ENCODE results near the gene THNSL1.

Gene THNSL1

DNA sequence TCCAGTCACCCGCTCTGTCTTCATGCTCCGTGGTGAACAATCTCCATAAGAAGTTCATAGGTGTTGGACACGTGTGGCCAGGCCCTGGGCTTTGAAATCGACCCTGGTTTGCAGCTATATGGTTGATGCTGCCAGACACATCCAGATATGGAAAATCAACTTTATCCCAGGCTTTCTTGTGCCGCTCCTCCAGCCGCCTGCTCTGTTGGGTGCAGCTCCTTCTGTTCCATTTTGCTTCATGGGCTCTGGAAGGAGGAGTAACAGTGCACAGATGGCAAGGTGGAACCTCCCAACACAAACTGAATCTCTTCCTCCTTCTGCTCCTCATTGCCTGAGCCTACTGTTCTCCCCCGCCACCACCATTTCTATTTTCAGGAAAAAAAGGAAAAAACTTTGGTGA lies 44.7 kb downstream of the THNSL1 start:
- no peak for DNase-seq

DNA sequence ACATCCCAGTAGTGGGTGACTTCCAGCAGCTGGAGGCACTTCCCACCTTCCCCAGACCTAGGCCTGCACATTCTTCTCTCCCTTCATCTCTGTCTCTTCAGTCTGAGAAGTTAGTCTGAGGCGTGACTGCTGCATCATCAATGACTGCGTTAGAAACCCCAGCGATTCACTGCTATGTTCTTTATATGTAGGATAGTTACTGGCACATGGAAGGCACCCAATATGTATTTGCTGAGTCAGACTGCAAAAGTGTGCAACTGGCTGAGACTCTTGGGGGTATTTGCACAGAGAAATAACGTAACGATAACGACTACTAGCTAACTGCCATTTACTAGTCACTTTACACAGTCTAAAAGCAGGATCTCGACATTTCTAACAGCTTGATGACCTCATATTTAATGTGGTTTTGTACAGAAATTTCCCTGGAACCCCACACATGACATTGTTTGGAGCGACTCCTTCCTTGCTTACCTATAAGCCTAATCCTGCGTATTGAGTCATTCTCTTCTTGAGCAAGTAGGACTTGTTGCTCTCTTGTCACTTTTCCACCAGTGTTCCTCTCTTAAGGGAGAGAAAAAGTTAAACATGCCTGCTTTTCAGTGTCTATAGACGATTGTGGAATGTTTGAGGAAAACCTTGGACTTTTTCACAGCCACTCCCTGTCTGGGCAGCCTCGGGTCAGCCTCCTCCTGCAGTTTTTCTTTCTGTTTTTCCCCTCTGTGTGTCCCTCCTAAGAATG lies 45.5 kb downstream of the THNSL1 start:
- no peak for DNase-seq

DNA sequence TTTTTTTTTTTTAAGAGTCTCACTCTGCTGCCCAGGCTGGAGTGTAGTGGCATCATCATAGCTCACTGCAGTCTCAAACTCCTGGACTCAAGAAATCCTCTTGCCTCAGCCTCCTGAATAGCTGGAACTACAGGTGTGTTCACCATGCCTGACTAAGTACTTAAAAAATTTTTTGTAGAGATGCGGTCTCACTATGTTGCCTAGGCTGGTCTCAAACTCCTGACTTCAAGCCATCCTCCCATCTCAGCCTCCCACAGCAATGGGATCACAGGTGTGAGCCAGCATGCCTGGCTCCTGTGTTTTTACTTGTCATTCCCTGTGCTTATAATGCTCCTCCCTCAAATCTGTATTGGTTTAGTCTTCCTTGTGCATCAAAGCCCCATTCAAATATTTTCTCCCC lies 46.7 kb downstream of the THNSL1 start:
- DNase-seq, result no peak

DNA sequence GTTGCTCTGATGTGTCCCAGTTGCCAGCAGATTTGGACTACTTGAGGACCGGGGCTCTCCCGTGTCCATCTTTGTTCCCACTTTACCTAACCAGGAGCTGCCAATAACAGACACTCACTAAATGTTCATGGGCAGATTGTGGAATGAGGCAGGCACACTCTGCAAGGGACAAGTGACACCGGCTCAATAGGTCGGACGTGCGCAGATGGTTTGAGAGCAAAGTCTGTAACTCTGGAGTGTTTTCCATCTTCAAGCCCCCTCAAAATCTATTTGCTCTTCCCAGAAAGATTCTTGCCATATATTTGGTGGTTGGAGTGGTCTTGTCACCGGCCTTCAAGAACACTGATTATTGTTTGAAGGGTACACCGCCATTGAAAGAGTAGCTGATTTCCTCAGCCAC lies 47.2 kb downstream of the THNSL1 start:
- DNase-seq, result no peak

DNA sequence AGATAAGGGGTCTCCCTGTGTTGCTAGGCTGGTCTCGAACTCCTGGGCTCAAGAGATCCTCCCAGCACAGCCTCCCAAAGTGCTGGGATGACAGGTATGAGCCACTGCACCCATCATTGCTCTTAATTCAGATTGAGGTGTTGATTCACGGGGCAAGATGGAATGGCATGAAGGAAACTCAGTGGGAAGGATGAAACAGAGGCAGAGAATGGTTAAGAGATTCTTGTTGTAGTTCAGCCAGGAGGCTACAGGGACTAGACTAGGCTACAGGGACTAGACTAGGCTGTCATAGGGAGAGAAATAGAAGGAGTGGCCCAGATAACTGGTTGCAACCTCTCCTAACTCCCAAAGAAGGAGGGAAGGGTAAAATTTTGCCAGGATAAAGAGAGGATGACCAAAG lies 48.0 kb downstream of the THNSL1 start:
- DNase-seq, result no peak

DNA sequence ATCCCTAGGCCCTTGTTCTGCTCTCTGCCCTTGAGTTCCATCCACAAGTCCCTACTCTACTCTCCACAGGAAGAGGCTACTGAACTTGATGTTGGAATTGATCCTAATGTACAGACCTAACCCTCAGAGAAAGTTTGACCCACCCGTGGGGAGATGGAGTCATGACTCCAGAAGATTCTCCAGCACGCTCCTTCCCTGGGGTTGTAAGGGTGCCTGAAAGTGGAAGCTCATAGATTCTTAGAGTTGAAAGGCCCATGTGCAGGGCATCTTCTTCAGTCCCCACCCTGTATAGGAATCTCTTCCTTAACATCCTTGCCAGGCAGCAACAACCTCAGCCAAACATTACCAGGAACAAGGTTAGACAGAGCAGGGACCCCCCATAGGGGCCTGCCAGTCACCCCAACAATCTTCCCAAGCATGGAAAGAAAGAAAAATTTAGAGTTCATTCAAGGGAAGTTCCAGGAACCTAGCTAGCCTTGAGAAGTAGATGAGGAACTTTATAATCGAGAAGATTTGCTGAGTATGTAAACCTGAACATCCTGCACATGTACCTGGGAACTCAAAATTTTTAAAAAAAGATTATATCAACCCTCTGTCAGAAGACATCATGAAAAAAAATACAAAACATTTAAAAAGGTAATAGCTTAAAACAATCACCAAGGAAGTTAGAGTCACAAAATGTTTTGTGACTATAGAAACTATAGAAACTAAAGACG lies 49.5 kb downstream of the THNSL1 start:
- DNase-seq, result no peak

DNA sequence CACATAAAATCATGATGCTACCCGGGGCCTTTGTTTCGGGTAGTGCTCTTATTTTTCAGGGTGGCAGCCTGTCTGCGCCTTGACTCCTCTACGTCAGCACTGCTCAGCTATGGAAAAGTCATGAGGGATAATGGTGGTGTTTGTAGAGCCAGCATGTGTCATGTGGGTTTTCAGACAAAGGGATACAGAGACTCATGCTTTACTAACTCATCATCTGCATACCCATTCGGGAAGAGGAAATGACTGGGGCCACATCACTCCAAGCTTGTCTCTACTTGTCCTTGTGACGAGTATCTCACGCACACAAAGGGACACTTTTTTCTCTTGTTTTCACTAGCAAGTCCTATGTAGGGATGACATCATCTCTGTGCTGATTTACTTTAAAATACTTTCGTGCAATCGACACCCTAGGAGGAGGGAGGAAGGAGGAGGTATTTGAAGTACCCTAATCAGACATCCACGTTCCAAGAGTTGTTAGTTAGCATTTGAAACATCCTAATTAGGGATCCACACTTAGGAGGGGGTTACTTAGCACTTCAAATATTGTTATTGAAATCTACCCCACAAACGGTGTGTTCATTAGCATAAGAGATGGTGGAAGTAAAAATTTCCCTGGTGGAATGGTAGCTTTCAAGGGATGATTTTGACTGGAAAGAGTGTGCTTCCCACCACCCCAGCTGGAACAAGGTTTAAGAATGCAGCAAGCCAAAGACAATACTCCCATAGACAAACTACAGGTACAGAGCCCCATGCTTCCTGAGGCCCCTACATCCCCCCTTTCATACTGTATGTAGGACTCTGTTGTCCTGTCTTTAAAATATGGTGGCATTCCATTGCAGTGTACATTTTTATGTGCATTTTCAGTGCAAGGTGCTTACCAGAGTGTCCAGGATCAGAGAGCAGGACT lies 52.0 kb downstream of the THNSL1 start:
- no peak for DNase-seq

DNA sequence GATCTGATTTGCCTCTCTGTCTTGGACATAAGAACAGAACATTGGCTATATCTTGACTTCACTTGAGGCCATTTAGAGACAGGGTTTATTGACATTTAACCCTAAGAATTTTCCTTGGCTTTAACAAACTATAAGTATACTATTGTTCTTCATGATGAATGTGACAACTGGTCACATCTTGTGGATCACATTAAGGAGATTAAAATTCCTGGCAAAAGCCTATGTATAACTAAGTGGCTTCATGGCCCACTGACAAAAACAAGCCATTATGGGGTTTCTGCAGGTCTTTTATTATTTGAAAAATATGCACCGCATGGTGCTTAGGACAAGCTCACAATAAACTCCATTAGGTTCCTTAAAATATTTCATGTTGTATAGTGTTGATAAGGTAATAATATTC lies 54.8 kb downstream of the THNSL1 start:
- DNase-seq, result no peak

DNA sequence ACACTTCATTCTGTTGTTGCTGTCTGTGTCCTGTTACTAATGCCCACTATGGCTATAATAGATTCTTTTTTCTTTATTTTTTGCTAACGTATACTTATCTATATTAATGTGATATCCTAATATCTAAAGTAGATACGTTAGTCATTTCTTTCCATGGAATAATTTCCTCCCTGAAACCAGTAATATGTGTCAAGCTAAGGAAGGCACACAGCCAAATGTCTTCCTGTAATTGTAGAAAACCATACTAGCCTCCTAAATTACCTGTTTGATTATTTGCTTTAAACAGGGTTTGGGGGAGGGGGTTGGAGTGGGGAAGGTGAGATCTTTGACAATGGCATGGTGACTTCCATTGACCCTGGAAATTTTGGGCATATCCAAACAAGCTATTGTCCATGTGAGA lies 56.4 kb downstream of the THNSL1 start:
- no peak for DNase-seq

DNA sequence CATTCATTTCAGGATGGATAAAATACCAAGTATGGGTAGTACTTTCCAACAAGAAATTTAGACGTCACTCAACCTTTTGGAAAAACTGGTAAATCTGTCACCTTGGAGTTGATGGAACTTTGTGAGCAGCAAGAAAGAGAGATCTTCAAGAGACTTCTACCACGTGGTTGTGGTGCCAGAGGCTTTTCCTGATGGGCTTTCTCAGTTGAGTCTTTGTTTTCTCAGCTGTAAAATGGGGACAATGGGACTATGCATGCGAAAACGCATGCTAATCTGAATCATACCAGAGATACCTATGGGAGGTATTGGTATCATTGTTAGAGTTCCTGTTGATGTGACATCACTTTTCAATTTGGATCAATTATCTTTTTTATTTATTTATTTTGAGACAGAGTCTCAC lies 59.4 kb downstream of the THNSL1 start:
- DNase-seq, result no peak

All from NCI-H1930 (cell line).